Prostate gland (tissue), 2 donors: ENCODE measurements around the gene FOXP4.

Source experiments
- POLR2A ChIP-seq: fragments of 450-650 bp; IDR thresholded peaks from one replicate; pipeline ENCODE4 v1.6.1; 2016; ENCODE audit warnings: antibody characterized with exemption, mild to moderate bottlenecking
- POLR2AphosphoS5 ChIP-seq: sonication (generic); formaldehyde crosslinking; IDR thresholded peaks from one replicate; pipeline ENCODE4 v1.6.1; 2017; ENCODE audit warnings: antibody characterized with exemption
- TF ChIP-seq, protein P1 (sequence below), 4 experiments: fragments of 200-600 bp in 2 of 4; fragments of 450-650 bp in 2 of 4; sonication (generic) in 2 of 4; IDR thresholded peaks; 1 replicate in 3 of 4; 2 replicates in 1 of 4; pipeline ENCODE4 v1.5.1; 2016 to 2019; ENCODE audit warnings: antibody characterized with exemption in 4 of 4, mild to moderate bottlenecking in 2 of 4, moderate library complexity in 2 of 4

DNA sequence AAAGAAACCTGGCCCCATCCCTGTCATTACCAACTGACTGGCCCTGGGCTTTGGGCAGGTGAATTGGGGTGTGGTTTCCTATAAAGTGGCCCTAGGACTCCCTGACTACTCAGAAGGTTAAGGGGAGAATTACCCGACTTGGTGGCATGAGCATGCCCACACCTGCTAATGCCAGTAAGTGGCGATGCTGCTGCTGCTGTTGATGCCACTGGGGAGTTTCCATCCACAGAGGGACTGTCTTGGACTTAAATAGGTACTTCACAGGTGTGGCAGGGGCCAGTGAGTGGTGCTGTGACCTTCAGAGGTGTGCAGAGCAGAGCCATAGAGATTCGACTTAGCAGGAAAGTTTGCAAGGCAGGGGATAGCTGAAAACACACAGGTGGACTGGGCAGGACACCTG lies 59.5 kb downstream of the FOXP4 start:
- TF ChIP-seq, protein P1, sequence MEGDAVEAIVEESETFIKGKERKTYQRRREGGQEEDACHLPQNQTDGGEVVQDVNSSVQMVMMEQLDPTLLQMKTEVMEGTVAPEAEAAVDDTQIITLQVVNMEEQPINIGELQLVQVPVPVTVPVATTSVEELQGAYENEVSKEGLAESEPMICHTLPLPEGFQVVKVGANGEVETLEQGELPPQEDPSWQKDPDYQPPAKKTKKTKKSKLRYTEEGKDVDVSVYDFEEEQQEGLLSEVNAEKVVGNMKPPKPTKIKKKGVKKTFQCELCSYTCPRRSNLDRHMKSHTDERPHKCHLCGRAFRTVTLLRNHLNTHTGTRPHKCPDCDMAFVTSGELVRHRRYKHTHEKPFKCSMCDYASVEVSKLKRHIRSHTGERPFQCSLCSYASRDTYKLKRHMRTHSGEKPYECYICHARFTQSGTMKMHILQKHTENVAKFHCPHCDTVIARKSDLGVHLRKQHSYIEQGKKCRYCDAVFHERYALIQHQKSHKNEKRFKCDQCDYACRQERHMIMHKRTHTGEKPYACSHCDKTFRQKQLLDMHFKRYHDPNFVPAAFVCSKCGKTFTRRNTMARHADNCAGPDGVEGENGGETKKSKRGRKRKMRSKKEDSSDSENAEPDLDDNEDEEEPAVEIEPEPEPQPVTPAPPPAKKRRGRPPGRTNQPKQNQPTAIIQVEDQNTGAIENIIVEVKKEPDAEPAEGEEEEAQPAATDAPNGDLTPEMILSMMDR (IDR thresholded peaks at IDR 0.05) = no peak
- TF ChIP-seq POLR2A (no peak), POLR2AphosphoS5 (no peak)
